HepG2 (cell line): ENCODE measurements around the gene FBXW2. TPM values are rescaled to one million over a fixed set of nuclear protein-coding genes. Genes with fewer than 3 reads are reported as not detected.
A peak's percentile ranks its signal among the peaks of the same experiment; 100 is the strongest.

Experiments
- EEA1 ChIP-seq: sonication (generic); formaldehyde crosslinking; IDR thresholded peaks from 2 replicates; pipeline ENCODE4 v1.5.1; 2020; ENCODE audit warnings: mild to moderate bottlenecking, missing genetic modification reagents, borderline replicate concordance
- FOXP1 ChIP-seq, 2 experiments: fragments of 450-650 bp in 1 of 2; IDR thresholded peaks; 2 replicates each; pipeline ENCODE4 v1.6.1; 2017 to 2018; ENCODE audit warnings: antibody characterized with exemption in 1 of 2
- MLLT10 ChIP-seq: sonication (generic); formaldehyde crosslinking; IDR thresholded peaks from 2 replicates; pipeline ENCODE4 v1.4.0; 2020; ENCODE audit warnings: missing genetic modification reagents
- RARA ChIP-seq: IDR thresholded peaks from 2 replicates; pipeline ENCODE4 v1.6.1; 2016; ENCODE audit warnings: missing genetic modification reagents, missing compliant biosample characterization
- RXRA ChIP-seq: sonication (generic); formaldehyde crosslinking; IDR thresholded peaks from 2 replicates; pipeline ENCODE4 v1.5.1; 2020; ENCODE audit warnings: missing genetic modification reagents
- SOX5 ChIP-seq: IDR thresholded peaks from 2 replicates; pipeline ENCODE4 v1.6.1; 2016; ENCODE audit warnings: borderline replicate concordance
- TEAD3 ChIP-seq: optimal IDR thresholded peaks from 2 replicates; pipeline ENCODE3; 2016; ENCODE audit warnings: borderline replicate concordance
- YEATS4 ChIP-seq: sonication (generic); formaldehyde crosslinking; IDR thresholded peaks from 2 replicates; pipeline ENCODE4 v1.4.0; 2020; ENCODE audit warnings: missing genetic modification reagents, borderline replicate concordance
- ZNF317 ChIP-seq: sonication (generic); formaldehyde crosslinking; IDR thresholded peaks from 2 replicates; pipeline ENCODE4 v1.5.0; 2020; ENCODE audit warnings: mild to moderate bottlenecking, missing genetic modification reagents
- ZNF512 ChIP-seq: sonication (generic); formaldehyde crosslinking; IDR thresholded peaks from 2 replicates; pipeline ENCODE4 v1.4.0; 2020; ENCODE audit warnings: mild to moderate bottlenecking, missing genetic modification reagents
- ZNF839 ChIP-seq: sonication (generic); formaldehyde crosslinking; IDR thresholded peaks from 2 replicates; pipeline ENCODE4 v1.4.0; 2020; ENCODE audit warnings: missing genetic modification reagents, mild to moderate bottlenecking, borderline replicate concordance
- polyA plus RNA-seq, 8 experiments: library from polyadenylated mRNA; depleted of rRNA in 3 of 8; stranded (reverse) in 7 of 8; unstranded in 1 of 8; fragments of >200 nt; fragmentation: Illumina TruSeq in 4 of 8; extraction: Trizol in 4 of 8; gene quantifications; 2 replicates each; pipeline versions ENCODE4 v1.2.1 to v1.2.3, GENCODE V29; 2011 to 2016; ENCODE audit warnings: low read depth in 4 of 8, missing spikeins in 1 of 8, mixed read lengths in 1 of 8; ENCODE audit not compliant: insufficient read depth in 1 of 8
- total RNA-seq, 5 experiments: library from RNA; depleted of rRNA; stranded (reverse); fragments of >200 nt; fragmentation: Illumina TruSeq; extraction: Trizol; gene quantifications; 2 replicates each; pipeline ENCODE4 v1.2.3, GENCODE V29; 2016; ENCODE audit warnings: low read depth in 1 of 5
- TF ChIP-seq, protein P1 (sequence below): sonication (generic); formaldehyde crosslinking; IDR thresholded peaks from 2 replicates; pipeline ENCODE4 v1.9.0; 2022; ENCODE audit warnings: low read depth, missing genetic modification reagents
- TF ChIP-seq, protein P2 (sequence below): sonication (generic); formaldehyde crosslinking; IDR thresholded peaks from 2 replicates; pipeline ENCODE4 v1.4.0; 2020; ENCODE audit warnings: missing genetic modification reagents
- TF ChIP-seq, protein P3 (sequence below): sonication (generic); formaldehyde crosslinking; IDR thresholded peaks from 2 replicates; pipeline ENCODE4 v1.4.0; 2020; ENCODE audit warnings: mild to moderate bottlenecking, missing genetic modification reagents, borderline replicate concordance
- TF ChIP-seq, protein P4 (sequence below): sonication (generic); formaldehyde crosslinking; IDR thresholded peaks from 2 replicates; pipeline ENCODE4 v1.8.0; 2022; ENCODE audit warnings: missing genetic modification reagents, mild to moderate bottlenecking, moderate library complexity, borderline replicate concordance

The FBXW2 gene
- total and polyA plus RNA-seq, 2 of the 13 experiments (the other 11 are each of a cell fraction or from before 2014, with no cell fraction given), result 35.4 to 43.1 TPM

DNA sequence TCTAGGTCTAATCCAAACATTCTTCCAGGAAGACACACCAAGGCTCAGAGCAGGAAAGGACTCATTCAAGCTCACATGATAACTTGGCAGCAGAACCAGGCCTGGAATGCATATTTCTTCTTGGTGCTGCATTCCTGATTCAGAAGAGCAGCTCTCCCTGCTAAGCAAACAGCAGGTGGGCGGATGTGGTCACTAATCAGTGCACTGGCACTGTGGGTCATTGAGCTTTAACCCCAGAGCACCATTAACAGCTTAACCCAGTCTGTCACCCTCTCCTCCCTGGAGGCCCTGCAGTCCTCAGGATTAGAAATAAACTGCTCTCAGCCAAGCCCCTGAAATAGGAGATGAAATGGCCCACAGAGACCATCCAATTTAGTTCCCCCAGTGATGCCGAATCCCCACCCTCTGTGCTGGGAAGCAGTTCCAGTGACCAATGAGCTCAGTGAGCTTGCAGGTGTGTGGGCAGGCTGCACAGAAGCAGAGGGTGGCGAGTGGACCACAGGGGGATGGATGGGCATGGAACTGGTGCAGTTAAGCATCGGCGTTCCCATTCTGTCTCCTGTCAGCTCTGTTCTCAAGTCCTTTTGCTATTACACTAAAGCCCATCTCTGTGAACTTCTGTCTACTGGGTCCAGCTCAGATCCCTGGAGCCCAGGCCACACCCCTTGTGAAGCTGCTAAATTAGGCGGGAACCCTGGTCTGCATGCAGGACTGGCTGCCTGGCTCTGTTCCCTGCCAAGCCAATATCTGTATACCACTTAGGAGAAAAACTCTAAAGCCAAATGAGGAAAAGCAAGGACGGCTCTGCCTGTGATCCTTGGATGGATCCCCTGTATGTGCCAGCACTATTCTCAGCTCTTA lies 62.3 kb downstream of the FBXW2 start (continued):
- TF ChIP-seq, protein P1, sequence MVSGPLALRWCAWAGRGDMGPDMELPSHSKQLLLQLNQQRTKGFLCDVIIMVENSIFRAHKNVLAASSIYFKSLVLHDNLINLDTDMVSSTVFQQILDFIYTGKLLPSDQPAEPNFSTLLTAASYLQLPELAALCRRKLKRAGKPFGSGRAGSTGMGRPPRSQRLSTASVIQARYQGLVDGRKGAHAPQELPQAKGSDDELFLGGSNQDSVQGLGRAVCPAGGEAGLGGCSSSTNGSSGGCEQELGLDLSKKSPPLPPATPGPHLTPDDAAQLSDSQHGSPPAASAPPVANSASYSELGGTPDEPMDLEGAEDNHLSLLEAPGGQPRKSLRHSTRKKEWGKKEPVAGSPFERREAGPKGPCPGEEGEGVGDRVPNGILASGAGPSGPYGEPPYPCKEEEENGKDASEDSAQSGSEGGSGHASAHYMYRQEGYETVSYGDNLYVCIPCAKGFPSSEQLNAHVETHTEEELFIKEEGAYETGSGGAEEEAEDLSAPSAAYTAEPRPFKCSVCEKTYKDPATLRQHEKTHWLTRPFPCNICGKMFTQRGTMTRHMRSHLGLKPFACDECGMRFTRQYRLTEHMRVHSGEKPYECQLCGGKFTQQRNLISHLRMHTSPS (CRISPR knock-in tag), result peak; percentile 73; the same call in 1 of the 2 replicates
- TF ChIP-seq EEA1 (CRISPR knock-in tag) (no peak), ZNF317 (CRISPR knock-in tag) (no peak), SOX5 (CRISPR knock-in tag) (peak; percentile 67), MLLT10 (CRISPR knock-in tag) (no peak), TEAD3 (CRISPR knock-in tag) (peak; percentile 98), YEATS4 (CRISPR knock-in tag) (peak; percentile 36; the same call in 1 of the 2 replicates), ZNF839 (CRISPR knock-in tag) (no peak), ZNF512 (CRISPR knock-in tag) (no peak), FOXP1 (IDR thresholded peaks at IDR 0.05) (no peak), FOXP1 (CRISPR knock-in tag; IDR thresholded peaks at IDR 0.05) (peak; percentile 55), RARA (peak; percentile 89), RXRA (CRISPR knock-in tag) (peak; percentile 96)
- TF ChIP-seq, protein P2, sequence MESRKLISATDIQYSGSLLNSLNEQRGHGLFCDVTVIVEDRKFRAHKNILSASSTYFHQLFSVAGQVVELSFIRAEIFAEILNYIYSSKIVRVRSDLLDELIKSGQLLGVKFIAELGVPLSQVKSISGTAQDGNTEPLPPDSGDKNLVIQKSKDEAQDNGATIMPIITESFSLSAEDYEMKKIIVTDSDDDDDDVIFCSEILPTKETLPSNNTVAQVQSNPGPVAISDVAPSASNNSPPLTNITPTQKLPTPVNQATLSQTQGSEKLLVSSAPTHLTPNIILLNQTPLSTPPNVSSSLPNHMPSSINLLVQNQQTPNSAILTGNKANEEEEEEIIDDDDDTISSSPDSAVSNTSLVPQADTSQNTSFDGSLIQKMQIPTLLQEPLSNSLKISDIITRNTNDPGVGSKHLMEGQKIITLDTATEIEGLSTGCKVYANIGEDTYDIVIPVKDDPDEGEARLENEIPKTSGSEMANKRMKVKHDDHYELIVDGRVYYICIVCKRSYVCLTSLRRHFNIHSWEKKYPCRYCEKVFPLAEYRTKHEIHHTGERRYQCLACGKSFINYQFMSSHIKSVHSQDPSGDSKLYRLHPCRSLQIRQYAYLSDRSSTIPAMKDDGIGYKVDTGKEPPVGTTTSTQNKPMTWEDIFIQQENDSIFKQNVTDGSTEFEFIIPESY (CRISPR knock-in tag), result 0 out of 2 replicates have a peak, but pooled peaks have one; percentile 27
- TF ChIP-seq, protein P3, sequence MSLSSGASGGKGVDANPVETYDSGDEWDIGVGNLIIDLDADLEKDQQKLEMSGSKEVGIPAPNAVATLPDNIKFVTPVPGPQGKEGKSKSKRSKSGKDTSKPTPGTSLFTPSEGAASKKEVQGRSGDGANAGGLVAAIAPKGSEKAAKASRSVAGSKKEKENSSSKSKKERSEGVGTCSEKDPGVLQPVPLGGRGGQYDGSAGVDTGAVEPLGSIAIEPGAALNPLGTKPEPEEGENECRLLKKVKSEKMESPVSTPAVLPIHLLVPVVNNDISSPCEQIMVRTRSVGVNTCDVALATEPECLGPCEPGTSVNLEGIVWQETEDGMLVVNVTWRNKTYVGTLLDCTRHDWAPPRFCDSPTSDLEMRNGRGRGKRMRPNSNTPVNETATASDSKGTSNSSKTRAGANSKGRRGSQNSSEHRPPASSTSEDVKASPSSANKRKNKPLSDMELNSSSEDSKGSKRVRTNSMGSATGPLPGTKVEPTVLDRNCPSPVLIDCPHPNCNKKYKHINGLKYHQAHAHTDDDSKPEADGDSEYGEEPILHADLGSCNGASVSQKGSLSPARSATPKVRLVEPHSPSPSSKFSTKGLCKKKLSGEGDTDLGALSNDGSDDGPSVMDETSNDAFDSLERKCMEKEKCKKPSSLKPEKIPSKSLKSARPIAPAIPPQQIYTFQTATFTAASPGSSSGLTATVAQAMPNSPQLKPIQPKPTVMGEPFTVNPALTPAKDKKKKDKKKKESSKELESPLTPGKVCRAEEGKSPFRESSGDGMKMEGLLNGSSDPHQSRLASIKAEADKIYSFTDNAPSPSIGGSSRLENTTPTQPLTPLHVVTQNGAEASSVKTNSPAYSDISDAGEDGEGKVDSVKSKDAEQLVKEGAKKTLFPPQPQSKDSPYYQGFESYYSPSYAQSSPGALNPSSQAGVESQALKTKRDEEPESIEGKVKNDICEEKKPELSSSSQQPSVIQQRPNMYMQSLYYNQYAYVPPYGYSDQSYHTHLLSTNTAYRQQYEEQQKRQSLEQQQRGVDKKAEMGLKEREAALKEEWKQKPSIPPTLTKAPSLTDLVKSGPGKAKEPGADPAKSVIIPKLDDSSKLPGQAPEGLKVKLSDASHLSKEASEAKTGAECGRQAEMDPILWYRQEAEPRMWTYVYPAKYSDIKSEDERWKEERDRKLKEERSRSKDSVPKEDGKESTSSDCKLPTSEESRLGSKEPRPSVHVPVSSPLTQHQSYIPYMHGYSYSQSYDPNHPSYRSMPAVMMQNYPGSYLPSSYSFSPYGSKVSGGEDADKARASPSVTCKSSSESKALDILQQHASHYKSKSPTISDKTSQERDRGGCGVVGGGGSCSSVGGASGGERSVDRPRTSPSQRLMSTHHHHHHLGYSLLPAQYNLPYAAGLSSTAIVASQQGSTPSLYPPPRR (CRISPR knock-in tag), result peak; percentile 70; the same call in 1 of the 2 replicates
- TF ChIP-seq, protein P4, sequence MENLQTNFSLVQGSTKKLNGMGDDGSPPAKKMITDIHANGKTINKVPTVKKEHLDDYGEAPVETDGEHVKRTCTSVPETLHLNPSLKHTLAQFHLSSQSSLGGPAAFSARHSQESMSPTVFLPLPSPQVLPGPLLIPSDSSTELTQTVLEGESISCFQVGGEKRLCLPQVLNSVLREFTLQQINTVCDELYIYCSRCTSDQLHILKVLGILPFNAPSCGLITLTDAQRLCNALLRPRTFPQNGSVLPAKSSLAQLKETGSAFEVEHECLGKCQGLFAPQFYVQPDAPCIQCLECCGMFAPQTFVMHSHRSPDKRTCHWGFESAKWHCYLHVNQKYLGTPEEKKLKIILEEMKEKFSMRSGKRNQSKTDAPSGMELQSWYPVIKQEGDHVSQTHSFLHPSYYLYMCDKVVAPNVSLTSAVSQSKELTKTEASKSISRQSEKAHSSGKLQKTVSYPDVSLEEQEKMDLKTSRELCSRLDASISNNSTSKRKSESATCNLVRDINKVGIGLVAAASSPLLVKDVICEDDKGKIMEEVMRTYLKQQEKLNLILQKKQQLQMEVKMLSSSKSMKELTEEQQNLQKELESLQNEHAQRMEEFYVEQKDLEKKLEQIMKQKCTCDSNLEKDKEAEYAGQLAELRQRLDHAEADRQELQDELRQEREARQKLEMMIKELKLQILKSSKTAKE, result 0 out of 2 replicates have a peak, but pooled peaks have one; percentile 23
